Activated naive CD4-positive, alpha-beta T cell (primary cell): ENCODE results near the gene ROBO1.

Experiments used
- DNase-seq, 4 experiments: peaks; one replicate each; lab custom pipeline; 2025; lab: John Stamatoyannopoulos, UW

ROBO1 gene

DNA sequence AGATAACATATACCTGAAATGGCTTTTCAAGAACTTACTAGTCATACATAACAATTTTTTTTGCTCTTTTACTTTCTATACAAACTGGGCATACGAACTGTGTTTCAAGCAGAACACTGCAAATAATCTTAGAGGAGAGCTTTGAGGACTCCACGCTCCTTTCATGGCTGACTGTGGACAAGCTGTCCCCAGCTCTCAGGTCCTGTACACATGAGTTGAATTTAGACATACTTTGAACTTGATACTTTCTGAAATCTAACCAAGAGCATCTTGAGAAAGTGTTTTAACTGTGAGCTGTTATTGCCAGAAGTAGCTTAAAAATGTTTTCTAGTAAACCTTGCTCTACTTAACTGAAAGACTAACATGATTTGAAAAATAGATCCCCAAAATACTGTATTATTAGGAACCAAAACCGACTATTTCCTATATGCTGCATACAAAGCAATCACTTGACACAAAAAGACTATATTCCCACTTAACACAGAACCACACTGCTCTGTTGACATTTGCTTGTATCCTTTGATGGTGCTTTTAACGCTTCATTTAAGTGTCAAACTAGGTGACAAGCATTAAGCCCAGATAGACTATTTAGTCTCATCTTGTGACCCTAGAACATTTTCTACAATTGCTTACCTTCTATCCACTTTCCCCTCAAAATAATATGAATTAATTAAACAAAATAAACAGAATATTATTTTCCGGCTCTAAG is 755.8 kb downstream of the ROBO1 start:
- no peak for DNase-seq

- DNase-seq: no peak
Observed at GRCh38 chr3:79009861-79010260, 757.9 kb downstream of the ROBO1 start.

DNA sequence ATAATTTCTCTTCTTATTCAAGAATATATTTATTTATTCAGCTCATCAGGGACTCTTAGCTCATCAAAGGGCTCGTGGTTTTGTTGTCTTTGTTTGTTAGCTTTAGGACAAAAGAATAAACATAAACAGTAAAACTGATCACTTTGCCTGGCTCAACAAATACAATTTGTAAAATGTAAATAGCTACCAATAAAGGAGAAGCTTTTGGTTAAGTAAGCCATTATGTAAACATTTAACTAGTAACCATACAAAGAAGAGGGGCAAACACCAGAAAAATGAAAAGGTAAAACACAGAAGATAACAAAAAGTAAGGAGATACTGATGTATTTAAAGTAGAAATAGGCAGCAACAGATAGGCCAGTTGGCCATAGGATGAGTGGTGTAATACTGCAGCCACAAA is 761.7 kb downstream of the ROBO1 start:
- DNase-seq: no peak

DNA sequence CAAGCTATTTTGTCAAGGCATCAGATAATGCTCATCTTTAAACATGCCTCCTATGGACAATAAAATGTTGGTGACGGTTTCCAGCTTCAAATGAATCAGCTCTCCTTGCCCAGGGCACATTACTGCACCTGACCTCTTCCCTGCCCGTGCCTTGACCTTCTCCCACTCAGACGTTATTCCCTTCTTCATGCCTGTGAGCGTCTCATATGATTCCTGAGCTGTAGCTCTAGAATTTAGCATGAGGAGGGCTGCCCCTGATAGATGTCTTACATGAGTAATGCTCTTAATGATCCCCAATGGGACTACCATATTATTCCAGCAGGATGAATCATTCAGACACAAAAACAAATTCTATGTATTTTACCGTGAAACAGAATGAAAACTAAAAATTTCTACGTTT is 762.7 kb downstream of the ROBO1 start:
- DNase-seq: no peak

GRCh38 chr3:79003994-79004393 is 763.8 kb downstream of the ROBO1 start:
- no peak for DNase-seq

DNA sequence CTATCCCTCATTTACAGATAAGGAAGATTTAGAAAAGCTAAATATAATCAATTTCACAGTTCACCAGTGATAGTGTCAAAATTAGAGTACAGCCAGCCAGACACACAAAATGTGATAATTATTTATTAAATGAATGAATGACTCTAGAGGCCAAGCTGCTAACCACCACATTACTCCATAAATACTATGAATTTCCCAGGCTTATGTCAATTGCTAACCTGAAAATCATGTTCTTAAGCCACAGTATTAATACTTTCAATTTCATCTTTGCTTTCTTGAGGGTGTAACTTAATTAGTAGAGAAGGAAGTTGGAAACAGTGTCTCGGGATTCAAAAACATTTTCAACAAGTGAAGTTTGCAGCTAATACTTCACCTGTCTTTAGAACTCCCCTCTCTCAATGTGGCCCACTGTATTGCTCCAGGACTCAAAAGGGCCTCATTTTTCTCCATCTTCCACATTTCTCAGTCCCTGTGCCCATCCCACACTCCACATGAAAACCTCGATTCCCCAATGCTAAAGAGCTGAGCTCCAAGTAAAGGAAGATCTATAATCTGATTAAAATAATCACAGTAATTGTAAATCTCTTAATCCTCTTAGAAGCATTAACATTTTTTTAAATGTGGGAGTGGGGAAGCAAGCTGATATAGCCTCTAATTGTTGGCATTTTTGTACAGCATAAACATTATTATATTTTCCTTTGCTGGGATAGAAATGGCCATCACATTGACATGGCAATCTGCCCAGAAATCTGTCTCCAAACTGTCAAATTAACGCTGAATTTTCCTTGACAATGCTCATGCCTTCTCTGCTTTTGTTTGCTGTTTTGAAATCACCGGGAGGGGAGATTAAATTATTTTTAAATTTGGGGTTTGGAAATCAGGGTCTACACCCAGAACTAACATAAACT is 765.1 kb downstream of the ROBO1 start:
- DNase-seq: no peak

GRCh38 chr3:79001255-79001654 is 766.5 kb downstream of the ROBO1 start:
- no peak for DNase-seq

DNA sequence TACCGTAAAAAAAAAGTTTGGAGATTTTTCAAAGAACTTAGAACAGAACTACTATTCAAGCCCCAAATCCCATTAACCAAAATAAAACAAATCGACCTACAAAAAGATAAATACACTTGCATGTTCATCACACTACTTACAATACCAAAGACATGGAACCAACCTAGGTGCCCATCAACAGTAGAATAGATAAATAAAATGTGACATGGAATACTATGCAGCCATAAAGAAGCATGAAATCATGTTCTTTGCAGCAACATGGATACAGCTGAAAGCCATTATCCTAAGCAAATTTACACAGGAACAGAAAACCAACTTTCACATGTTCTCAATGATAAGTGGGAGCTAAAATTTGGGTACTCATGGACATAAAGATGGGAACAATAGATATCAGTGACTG is 768.7 kb downstream of the ROBO1 start:
- DNase-seq: no peak

DNA sequence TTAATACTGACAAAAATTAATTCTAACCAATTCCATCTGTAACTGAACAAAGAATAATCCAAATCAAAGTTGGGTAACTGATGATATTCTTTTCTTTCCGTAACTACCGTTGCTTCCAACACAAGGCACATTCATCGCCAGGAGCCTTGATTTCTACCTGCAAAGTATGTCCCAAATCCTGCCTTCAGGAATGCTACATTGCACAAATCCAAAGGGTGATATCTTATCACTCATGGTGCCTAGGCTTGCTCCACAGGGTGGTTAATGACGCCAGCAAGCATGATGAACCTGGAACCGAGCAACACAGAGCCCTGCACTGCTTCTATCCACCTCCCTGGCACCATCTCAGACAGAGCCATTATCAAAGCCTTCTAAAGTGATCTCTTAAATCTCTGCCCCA is 772.7 kb downstream of the ROBO1 start:
- DNase-seq: no peak

DNA sequence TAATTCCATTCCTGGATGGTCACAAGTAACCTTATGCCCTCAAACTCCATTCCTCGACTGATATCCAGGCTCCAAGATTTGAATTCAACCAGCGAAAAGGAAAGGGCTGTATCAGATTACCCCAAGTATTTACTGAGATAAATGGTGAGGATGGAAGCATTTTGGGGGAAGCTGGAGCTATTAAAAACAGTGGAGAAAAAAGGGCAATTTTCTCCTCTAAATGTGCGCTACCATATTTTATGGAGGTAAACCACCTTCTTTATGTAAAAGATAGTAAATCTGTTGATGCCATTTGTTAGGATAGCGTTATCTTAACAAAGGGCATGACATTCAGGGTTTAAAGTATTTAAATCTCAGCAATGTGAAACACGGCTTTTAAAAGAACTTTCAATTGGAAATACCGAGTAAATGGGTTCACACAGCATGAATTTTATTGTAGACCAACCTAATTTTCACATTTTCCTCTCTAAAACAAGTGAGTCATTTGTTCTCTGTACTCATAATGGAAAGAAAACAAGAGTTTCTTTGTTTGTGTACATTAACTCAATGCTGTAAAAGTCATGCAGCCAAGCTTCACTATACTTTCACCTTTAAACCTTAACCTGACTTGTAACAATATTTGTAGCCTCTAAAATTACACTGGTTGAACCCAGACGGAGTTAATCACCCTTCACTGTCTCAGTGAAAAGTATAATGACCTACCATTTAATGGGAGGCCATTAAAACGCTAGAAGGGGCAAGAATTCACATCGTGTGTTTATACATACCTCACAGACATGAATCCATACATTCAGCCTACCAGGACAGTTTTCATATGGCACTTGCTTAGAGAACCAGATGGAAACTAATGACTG is 773.4 kb downstream of the ROBO1 start:
- DNase-seq: no peak

DNA sequence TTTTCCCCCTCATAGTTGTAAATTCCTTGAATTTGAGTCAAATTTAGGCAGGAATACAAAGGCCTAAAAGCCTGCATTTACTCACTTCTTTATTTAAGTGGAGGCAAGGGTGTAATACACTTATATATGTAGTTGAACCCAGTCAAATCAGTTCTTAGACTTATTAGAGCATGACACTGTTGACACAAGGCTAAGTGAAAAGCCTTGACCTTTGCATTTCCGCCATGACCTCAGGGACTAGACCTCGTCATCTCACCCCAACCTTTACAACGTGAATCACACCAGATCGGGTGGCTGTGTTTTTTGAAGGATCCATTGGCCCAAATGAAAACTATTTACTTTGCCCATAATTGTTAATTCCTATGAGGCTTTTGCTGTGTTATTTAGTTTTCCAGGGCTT is 774.4 kb downstream of the ROBO1 start:
- DNase-seq: no peak

DNA sequence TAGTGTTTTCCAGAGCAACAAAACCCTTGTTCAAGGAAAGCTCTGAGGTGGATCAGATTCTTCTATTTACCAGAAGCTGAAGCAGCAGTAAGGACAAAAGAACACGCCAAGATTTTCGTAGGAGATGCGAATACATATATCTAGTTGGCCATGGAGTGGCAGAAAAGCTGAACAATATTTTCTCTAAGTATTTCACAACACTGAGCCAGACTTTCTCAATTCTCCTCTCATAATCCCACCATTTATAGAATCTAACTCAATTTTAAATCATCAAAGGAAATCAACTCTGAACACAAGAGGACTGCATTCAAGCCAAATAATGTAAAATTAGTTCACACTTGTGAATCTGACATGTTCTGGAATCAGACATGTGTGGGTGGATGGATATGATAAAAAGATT is 775.0 kb downstream of the ROBO1 start:
- DNase-seq: no peak

GRCh38 chr3:78992400-78992799 is 775.4 kb downstream of the ROBO1 start:
- DNase-seq: no peak

- DNase-seq: no peak
Observed at GRCh38 chr3:78991656-78992055, 776.1 kb downstream of the ROBO1 start.

- DNase-seq: no peak
Observed at GRCh38 chr3:78990156-78990555, 777.6 kb downstream of the ROBO1 start.

- DNase-seq: no peak
Observed at GRCh38 chr3:78988324-78988723, 779.5 kb downstream of the ROBO1 start.

GRCh38 chr3:78986416-78987101 is 781.2 kb downstream of the ROBO1 start:
- no peak for DNase-seq

DNA sequence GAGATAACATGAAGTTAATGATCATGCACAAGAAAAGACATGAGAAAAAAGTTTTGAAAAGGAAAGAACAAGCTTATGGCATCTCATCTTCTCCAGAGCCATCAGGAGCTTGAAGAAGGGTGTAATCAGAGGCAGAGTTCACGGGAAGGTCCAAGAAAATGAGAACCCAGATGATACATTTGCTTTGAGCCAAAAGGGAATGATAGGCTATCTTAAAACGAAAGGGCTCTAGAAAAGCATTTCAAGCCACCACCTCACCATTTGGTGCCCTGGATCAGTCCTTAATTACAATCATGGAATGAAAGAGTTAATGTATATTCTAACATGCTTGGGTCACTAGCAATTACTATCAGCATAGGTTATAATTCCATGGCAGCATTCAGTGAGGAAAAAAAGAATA is 781.8 kb downstream of the ROBO1 start:
- no peak for DNase-seq

- no peak for DNase-seq
Observed at GRCh38 chr3:78979028-78979427, 788.8 kb downstream of the ROBO1 start.

DNA sequence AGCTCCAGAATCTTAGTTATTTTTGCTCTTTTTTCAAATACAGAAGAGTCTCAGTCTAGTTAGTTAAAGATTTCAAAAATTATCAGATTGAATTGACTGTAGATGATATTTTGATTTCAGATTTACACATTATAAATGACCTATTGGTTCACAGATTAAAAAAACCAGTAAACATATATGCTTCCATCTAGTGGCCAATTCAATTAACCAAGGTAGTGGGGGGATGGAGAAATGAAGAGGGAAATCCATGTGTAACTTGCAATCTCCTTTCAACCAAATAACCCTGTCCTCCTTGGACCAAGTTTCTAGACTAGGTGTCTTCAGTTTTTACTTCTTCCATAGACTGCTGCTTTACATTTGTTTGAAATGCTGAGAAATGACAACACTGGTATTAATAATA is 789.8 kb downstream of the ROBO1 start:
- no peak for DNase-seq

DNA sequence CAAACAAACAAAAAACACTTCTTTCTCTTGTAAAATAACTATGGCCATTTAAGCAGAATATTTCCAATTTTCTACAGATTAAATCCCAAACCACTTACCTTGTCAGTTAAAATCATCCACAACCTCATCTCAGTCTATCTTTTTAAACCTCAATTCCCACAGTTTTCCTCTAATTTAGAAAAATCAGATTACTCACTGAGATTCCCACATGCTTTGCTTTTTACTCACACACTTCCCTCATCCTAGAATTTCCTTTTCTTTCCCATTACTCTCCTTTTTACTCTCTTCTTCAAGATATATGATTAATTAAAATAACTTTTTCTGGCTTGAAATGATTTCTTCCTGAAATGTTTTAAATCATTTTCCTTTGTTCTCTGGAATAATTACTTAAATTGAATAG is 790.7 kb downstream of the ROBO1 start:
- no peak for DNase-seq

- no peak for DNase-seq
Observed at GRCh38 chr3:78976200-78976599, 791.6 kb downstream of the ROBO1 start.
